Heart left ventricle (tissue), 13 donors: Measurements from ENCODE around the gene BLCAP.

Experiments used
- CTCF ChIP-seq, 12 donors: fragments of 200-600 bp; sonication (generic) in 4 of 12; IDR thresholded peaks; one replicate each; pipeline versions ENCODE4 v1.5.0 to v1.8.0; 2018 to 2022; ENCODE audit warnings: antibody characterized with exemption in 12 of 12, mild to moderate bottlenecking in 5 of 12
- POLR2A ChIP-seq, 2 donors: fragments of 450-650 bp; IDR thresholded peaks; one replicate each; pipeline ENCODE4 v1.6.1; 2017; ENCODE audit warnings: antibody characterized with exemption in 2 of 2, mild to moderate bottlenecking in 2 of 2, moderate library complexity in 2 of 2
- donor health status: ischemic (EF 13 %, LVEDD 7.1; RV severe dilation, severe dysfunction).
- donor health status: DM: no; HTN: yes; CAD: no.
- donor health status: DM: no; HTN: no; CAD: no.
- donor health status: ischemic (EF 25% LVEDD 6.9; RV normal size, moderate dysfunction).
- donor health status: ischemic (EF 25% LVEDD 5.7; RV mildly dilated, moderate dysfunction).
- donor health status: ischemic (EF 35%, LVEDD 5.7; RV mildly dilated, moderate dysfunction).
- donor health status: nonischemic (EF 11% LVEDD 7.7; RV severe dilation, severe dysfunction).
- donor health status: DM: yes; HTN: yes; CAD: no.
- donor health status: PGD.
- donor health status: ischemic (EF 29% LVEDD 5.4; RV normal size, mild dysfunction).
- donor health status: nonischemic (EF 23%, LVEDD 6.1; RV moderate dilation, normal function).

GRCh38 chr20:37511610-37512275, 15.9 kb downstream of the BLCAP start:
- TF ChIP-seq CTCF (IDR thresholded peaks at IDR 0.05): no peak
- no peak for TF ChIP-seq POLR2A (IDR thresholded peaks at IDR 0.05)
